ENCODE results near the gene MYO5B.

Gene MYO5B

DNA sequence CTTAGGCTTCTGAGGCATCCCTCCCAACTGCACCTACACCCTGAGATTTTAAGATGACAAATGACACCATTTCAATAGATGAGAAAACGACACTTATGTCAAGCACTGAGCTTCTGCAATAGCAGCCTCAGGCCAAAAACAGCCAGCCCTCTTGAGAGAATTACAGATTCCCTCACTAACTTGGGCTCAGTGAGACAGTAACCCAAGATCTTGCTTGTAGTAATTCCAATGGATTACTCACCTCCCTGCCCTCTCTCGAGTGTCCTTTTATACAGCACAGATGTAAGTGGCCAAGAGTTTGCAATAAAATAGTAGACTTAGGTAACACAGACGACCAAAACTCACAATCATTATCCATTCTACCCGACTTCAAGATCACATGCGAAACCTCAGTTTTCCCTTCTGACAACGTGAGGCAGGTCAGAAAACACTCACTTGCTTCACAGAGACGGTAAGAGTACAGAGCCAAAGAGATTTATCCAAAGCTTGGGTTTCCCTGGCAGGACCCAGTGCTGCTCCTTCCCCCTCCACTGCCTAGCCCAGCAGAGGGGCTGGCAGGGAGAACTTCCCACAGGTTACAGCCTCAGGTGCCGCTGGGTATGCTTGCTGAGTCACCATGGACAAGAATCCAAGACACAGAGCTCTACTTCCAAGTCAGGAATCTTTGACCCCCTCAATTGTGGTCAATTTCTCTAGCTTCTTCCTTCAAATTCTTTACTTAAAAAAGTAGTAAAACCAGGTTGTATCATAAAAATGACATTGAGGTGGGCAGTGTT lies 181.4 kb downstream of the MYO5B start:
- no peak for DNase-seq (ENCODE audit: low spot score)

DNA sequence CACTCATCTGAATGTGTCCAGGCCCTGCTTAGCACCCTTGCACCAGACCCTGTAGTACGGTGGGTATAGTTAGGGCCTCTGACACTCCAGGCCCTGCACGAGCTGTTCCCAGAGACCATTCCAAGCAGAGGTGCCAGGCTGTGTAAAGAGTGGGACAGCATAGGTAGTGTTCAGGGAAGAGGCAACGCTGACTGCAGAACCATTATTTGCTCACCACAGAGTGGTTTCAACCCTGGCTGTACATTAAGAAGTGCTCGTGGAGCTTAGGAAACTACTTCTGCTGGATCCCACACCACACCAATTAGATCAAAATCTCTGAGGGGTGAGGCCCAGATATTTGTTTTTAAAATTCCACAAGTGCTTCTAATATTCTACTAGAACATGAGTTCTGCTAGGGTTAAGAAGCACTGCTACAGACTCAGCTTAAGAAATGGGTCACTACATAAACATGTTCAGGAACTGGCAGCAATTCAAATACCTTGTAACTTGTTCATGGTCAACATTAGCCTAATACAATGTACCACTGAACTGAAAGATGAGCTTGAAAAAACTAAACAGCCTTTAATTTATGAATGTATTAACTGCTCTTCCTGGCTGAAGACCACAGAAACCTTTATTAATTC lies 183.0 kb downstream of the MYO5B start:
- no peak for DNase-seq (ENCODE audit: low spot score)

DNA sequence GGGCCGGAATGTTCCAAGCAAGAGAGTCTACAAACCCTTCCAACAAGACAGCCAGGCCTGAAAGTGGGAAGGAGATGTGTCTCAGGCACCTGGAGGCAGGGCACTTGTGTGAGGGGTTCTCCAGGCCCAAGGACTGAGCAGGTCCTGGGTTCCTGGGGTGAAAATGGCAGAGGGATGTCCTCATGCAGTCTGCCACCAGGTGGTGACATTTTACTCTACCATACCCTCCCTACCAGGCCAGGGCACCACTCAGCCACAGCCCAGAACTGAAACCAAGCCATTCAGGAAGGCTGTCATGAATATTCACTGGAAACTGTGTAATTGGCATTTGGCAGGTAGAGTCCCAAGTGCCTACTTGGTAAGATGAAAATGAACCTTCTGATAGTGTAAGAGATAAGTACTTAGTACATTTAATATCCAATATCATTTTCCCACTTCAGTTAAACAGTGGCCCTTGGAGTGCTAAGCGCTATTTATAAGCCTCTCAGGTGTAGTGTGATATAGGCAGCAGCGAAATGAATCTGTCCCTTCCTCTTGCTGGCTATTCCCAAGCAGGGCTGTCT lies 185.1 kb downstream of the MYO5B start:
- DNase-seq (ENCODE audit: low spot score), result peak; percentile 30

DNA sequence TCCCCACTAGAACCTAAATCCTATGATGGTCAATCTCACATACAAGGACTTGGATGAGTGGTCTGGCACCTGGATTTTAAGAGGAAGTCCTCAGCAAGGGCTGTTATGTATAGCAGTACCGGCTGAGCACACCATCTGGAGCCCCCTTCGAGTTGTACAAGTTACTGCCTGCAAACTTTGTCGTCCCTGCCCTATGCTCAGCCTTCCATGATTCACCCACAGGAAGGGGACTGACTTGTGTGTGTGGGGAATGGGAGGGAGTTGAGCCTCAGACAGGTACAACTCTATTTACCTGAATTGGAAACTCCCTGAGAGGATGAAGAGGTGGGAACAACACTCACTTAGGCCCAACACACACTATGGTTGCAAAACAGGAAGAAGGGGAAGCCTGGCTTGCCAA lies 186.6 kb downstream of the MYO5B start:
- DNase-seq (ENCODE audit: low spot score), result no peak

- no peak for DNase-seq (ENCODE audit: low spot score)
Measured at GRCh38 chr18:50006470-50007046, 188.4 kb downstream of the MYO5B start.

DNA sequence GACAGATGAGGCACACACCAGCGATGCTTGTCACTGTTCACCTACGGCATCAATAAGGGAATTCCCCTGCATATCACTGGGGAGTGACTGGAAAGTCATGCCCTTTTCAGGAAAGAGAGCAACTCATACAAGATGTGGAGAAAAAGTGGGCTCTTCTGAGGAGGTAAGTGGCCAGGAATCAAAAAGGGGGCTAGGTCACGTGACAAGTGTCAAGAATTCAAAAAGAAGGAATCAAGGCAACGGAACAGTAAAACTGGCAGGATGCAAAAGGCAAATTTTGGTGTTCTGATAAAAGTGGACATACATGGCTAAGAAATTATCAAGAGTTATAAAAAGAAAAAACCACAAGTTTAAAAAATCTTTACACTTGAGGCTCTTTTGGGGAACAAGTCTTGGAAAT lies 190.9 kb downstream of the MYO5B start:
- DNase-seq (ENCODE audit: low spot score), result no peak

DNA sequence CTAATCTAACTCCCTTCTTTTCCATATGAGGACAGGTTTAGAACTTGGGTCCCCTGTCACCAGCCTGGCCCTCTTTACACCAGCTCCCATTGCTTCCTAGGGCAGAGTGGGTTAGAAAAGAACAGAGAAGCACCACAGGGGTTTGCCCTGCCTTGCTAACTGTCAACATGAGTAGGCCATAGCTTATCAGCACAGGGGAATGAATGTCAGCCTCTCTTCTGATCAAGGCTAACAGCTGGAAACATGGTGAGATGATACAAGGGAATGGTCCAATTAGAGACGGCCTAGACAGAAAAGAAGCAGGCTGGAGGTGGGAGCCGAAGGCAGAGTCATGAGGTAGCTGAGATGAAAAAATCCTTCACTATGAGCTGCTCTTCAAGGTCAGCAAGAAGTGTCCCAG lies 192.2 kb downstream of the MYO5B start:
- no peak for DNase-seq (ENCODE audit: low spot score)

DNA sequence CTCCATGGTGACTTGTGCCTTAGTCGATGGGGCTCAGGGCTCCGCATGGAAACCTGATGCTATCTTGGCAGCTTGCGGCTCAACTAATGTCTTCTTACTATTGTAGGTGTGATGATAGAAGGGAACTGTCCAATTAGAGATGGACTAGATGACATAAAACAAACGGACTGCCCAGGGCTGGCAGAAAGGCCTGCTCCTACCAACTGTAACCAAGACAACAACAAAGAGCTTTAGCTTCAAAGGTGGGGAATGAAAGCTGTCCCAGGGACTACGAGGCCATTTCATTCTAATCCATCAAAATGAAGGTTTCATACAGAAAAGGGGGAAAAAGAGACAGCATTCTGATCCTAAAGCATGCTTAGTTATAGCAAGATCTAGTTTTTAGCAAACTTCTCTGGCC lies 194.7 kb downstream of the MYO5B start:
- DNase-seq (ENCODE audit: low spot score), result no peak

- no peak for DNase-seq (ENCODE audit: low spot score)
Measured at GRCh38 chr18:49999128-49999527, 195.8 kb downstream of the MYO5B start.

DNA sequence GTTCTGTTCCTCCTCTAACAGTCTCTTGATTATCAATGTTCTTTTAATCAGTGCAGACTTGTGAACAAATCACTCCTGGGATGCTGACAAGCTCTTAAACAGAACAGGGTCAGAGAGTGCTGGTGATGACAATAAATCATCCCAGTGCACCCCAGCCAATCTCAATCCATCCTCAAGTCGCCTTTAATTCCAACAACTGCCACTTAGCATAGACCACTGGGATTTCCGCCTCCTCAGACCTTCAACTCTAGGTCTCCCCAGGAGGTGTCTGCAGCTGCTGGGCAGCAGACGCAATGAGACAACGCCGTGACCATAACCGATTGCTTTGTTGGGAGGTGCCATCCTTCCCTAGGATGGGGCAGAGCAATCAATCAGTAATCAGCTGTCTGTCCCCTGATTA lies 197.4 kb downstream of the MYO5B start:
- no peak for DNase-seq (ENCODE audit: low spot score)

GRCh38 chr18:49994410-49994809 lies 200.5 kb downstream of the MYO5B start:
- no peak for DNase-seq (ENCODE audit: low spot score)

- no peak for DNase-seq (ENCODE audit: low spot score)
Measured at GRCh38 chr18:49993299-49993698, 201.6 kb downstream of the MYO5B start.

- no peak for DNase-seq (ENCODE audit: low spot score)
Measured at GRCh38 chr18:49988733-49989132, 206.2 kb downstream of the MYO5B start.

DNA sequence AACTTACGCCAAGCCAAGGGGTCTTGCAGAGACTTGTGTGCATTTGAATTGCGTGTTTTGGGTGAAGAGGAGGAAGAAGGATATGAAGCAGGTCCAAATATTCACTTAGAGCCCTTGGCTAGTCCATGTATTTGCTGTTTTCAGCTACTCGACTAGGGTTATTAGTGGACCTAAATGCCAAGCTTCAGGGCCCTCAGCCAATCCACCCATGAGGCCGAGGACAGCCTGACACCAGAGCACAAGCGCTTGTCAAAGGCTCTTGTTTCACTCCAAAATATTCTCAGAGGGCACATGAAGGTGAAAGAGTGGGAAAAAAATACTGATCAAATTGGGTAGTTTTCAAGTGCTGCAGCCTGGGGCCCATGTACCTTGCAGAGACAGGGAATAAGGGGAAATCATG lies 206.8 kb downstream of the MYO5B start:
- no peak for DNase-seq (ENCODE audit: low spot score)

GRCh38 chr18:49985236-49985635 lies 209.7 kb downstream of the MYO5B start:
- no peak for DNase-seq (ENCODE audit: low spot score)

GRCh38 chr18:49980896-49981295 lies 214.1 kb downstream of the MYO5B start:
- no peak for DNase-seq (ENCODE audit: low spot score)

DNA sequence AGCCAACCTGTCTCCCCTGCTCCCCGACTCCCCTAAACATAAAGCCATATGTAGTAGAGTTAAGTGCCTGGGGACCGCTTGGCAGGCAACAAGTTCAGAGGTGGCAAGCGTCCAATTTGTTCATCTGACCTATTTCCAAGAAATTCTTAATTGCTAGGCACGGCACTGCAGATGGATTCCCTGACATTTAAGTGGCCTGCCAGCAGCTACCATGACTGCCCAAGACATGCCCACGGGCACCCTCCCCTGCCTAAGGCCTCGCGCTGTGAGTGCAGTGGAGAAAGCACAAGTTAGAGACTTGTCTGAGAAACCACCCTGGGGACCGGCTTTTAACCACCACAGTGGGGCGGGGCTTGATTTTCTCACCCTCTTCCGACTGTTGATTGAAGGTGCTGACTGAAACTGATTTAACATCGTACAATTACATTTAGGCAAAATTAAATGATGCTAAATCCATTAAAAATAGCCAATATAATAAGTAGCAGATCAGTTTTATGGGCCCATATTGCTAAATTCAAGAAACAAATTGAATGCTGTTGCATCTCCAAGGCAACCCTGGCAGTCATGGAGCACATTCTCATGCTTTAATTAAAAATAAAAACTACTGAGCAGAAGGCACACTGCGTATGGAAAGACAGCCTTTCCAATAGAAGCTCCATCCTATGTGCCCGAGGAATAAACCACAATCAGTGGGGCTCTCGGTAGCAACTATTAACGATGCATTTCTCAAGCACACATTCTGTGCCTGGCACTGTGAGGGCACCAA lies 218.0 kb downstream of the MYO5B start:
- DNase-seq (ENCODE audit: low spot score), result no peak

- DNase-seq (ENCODE audit: low spot score), result no peak
Measured at GRCh38 chr18:49976001-49976400, 218.9 kb downstream of the MYO5B start.

- no peak for DNase-seq (ENCODE audit: low spot score)
Measured at GRCh38 chr18:49974079-49974478, 220.9 kb downstream of the MYO5B start.

- no peak for DNase-seq (ENCODE audit: low spot score)
Measured at GRCh38 chr18:49973592-49973991, 221.4 kb downstream of the MYO5B start.

DNA sequence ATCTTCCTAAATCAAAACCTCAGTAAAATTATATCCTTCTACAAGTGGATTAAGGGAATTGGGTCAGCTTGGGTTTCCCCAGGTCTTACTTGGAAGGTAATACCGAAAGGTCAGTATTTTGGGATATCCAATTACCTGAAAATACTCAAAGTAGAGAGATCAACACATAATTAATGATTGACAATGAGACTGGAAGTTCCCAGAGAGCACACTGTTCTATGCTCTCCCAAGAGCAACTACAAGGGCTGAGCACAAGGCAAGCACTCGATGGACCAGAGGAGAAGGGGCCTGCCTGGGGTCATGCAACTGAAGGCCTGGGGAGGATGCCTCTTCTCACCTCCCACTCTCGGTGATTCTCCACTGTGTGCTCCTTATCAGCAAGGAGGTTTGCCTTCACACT lies 222.4 kb downstream of the MYO5B start:
- DNase-seq (ENCODE audit: low spot score), result no peak

DNA sequence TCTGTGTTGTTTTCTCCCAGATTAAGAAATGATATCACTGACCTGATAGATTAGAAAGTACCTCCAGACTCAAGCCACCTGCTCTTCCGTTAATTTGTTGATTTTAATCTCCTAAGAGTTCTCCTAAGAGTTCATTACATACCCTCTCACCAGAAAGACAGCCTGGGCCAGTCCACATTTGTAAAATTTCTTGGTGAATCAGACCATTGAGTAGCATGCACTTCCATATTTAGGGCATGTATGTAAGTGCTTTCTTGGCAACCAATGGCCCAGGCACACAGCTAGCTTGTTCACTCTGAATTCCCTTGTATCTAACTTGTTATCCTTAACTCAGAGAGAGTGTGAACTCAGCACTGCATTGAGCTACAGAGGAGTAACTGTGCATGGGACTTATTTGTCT lies 223.5 kb downstream of the MYO5B start:
- DNase-seq (ENCODE audit: low spot score), result no peak

GRCh38 chr18:49970319-49970718 lies 224.6 kb downstream of the MYO5B start:
- no peak for DNase-seq (ENCODE audit: low spot score)
